HepG2 (cell line): ENCODE data around the gene IRF1. TPM values are rescaled to one million over a fixed set of nuclear protein-coding genes. Genes with fewer than 3 reads are reported as not detected.

ENCODE experiments used
- ATAC-seq: fragments of 200-7000 bp; cut with Tn5 transposase; 3 replicates; pipeline ENCODE4 v1.9.1; 2020; ENCODE audit warnings: mild to moderate bottlenecking, moderate library complexity
- BruUV-seq: library from RNA; stranded (reverse); fragments of 400-500 nt; replicated peaks from 2 replicates; lab custom pipeline; 2021; lab: Mats Ljungman, UMichigan
- CTCF ChIA-PET: fragments of 300-600 bp; formaldehyde crosslinking; extraction: SDS; loops from one replicate; lab custom pipeline; 2021; ENCODE audit warnings: low total read pairs, inconsistent platforms, low intra/inter-chr PET ratio; lab: Yijun Ruan, JAX
- POLR2A ChIA-PET: fragments of 350-600 bp; sonication (Branson Sonifier 250); formaldehyde crosslinking; loops from one replicate; lab custom pipeline; 2020; ENCODE audit warnings: antibody characterized with exemption, inconsistent platforms; lab: Yijun Ruan, JAX
- DNase-seq: peaks from one replicate; pipeline ENCODE4 v3.0.0-alpha.2; 2015; ENCODE audit warnings: low spot score
- FAIRE-seq: peaks from 3 replicates; lab custom pipeline; 2011; peaks lifted over from hg19 to GRCh38; lab: Jason Lieb, UNC
- H2AFZ ChIP-seq: one replicate; pipeline ENCODE4 v1.6.1; 2011; ENCODE audit warnings: low read length, inconsistent platforms
- H3K27ac ChIP-seq: fragments of 300-600 bp; 3 replicates; pipeline ENCODE4 v1.8.0; 2011; ENCODE audit warnings: mixed run types, mild to moderate bottlenecking, mixed read lengths, low read length, inconsistent platforms; ENCODE audit not compliant: insufficient read depth; ENCODE audit errors: extremely low read length
- H3K27me3 ChIP-seq, 2 experiments: fragments of 200-600 bp in 1 of 2; 2 replicates in 1 of 2; 3 replicates in 1 of 2; pipeline versions ENCODE4 v1.6.0 to v1.8.0; 2011; ENCODE audit warnings: low read length in 2 of 2, mild to moderate bottlenecking in 2 of 2, moderate library complexity in 2 of 2, inconsistent platforms in 1 of 2; ENCODE audit not compliant: insufficient read depth in 2 of 2, control insufficient read depth in 1 of 2
- H3K36me3 ChIP-seq, 2 experiments: fragments of 200-600 bp in 1 of 2; replicated peaks in 1 of 2; 2 replicates in 1 of 2; 3 replicates in 1 of 2; pipeline versions ENCODE4 v1.5.1 to v1.8.0; 2011; ENCODE audit warnings: low read length in 2 of 2, inconsistent platforms in 1 of 2; ENCODE audit not compliant: insufficient read depth in 2 of 2, control insufficient read depth in 1 of 2
- H3K4me1 ChIP-seq: 2 replicates; pipeline ENCODE4 v1.5.1; 2012; ENCODE audit warnings: low read length, inconsistent platforms; ENCODE audit not compliant: insufficient read depth
- H3K4me2 ChIP-seq: 2 replicates; pipeline ENCODE4 v1.6.0; 2011; ENCODE audit warnings: low read depth, low read length, inconsistent platforms
- H3K4me3 ChIP-seq, 3 experiments: fragments of 200-600 bp in 1 of 3; sonication (generic), shearing (Covaris generic) in 1 of 3; replicated peaks in 1 of 3; 2 replicates each; pipeline ENCODE4 v1.5.1; 2011 to 2016; ENCODE audit warnings: low read length in 3 of 3, inconsistent platforms in 2 of 3, low read depth in 2 of 3, mild to moderate bottlenecking in 2 of 3, control low read depth in 1 of 3, mixed read lengths in 1 of 3; ENCODE audit not compliant: insufficient read depth in 1 of 3
- H3K79me2 ChIP-seq: one replicate; pipeline ENCODE4 v1.6.1; 2011; ENCODE audit warnings: low read length, inconsistent platforms; ENCODE audit not compliant: insufficient read depth
- H3K9ac ChIP-seq: 2 replicates; pipeline ENCODE4 v1.6.0; 2011; ENCODE audit warnings: mild to moderate bottlenecking, low read depth, low read length, inconsistent platforms; ENCODE audit not compliant: insufficient read depth
- H3K9me3 ChIP-seq: 2 replicates; pipeline ENCODE4 v1.5.1; 2012; ENCODE audit warnings: mild to moderate bottlenecking, low read length
- H4K20me1 ChIP-seq: 2 replicates; pipeline ENCODE4 v1.6.0; 2011; ENCODE audit warnings: inconsistent platforms, mild to moderate bottlenecking, low read length, moderate library complexity; ENCODE audit not compliant: insufficient read depth
- ATF1 ChIP-seq: IDR thresholded peaks from 2 replicates; pipeline ENCODE4 v1.6.1; 2016; ENCODE audit warnings: mild to moderate bottlenecking, control low read depth
- BRD4 ChIP-seq: sonication (generic); formaldehyde crosslinking; IDR thresholded peaks from 2 replicates; pipeline ENCODE4 v1.4.0; 2020; ENCODE audit warnings: missing genetic modification reagents
- CSRNP2 ChIP-seq: sonication (generic); formaldehyde crosslinking; conservative IDR thresholded peaks from 2 replicates; pipeline ENCODE4 v1.8.0; 2022; ENCODE audit warnings: low read depth, missing genetic modification reagents
- FOXJ3 ChIP-seq: sonication (generic); formaldehyde crosslinking; IDR thresholded peaks from 2 replicates; pipeline ENCODE4 v1.4.0; 2020; ENCODE audit warnings: missing genetic modification reagents, mild to moderate bottlenecking, borderline replicate concordance
- GATAD2A ChIP-seq: IDR thresholded peaks from 2 replicates; pipeline ENCODE4 v1.6.1; 2016
- GLMP ChIP-seq: sonication (generic); formaldehyde crosslinking; IDR thresholded peaks from 2 replicates; pipeline ENCODE4 v1.9.0; 2021; ENCODE audit warnings: missing genetic modification reagents, mild to moderate bottlenecking, borderline replicate concordance
- MTA3 ChIP-seq: sonication (generic); formaldehyde crosslinking; IDR thresholded peaks from 2 replicates; pipeline ENCODE4 v1.4.0; 2020; ENCODE audit warnings: missing genetic modification reagents
- NFIB ChIP-seq: sonication (generic); formaldehyde crosslinking; IDR thresholded peaks from 2 replicates; pipeline ENCODE4 v1.9.0; 2021; ENCODE audit warnings: missing genetic modification reagents, mild to moderate bottlenecking, borderline replicate concordance
- POGK ChIP-seq: sonication (generic); formaldehyde crosslinking; conservative IDR thresholded peaks from 2 replicates; pipeline ENCODE4 v1.8.0; 2022; ENCODE audit warnings: mild to moderate bottlenecking, moderate library complexity, missing genetic modification reagents
- SNAI1 ChIP-seq: sonication (generic); formaldehyde crosslinking; IDR thresholded peaks from 2 replicates; pipeline ENCODE4 v1.5.0; 2020; ENCODE audit warnings: mild to moderate bottlenecking, missing genetic modification reagents, borderline replicate concordance
- ZFP41 ChIP-seq: sonication (generic); formaldehyde crosslinking; IDR thresholded peaks from 2 replicates; pipeline ENCODE4 v1.4.0; 2020; ENCODE audit warnings: mild to moderate bottlenecking, missing genetic modification reagents, borderline replicate concordance
- WGBS: methylation state at CpG from one replicate; pipeline ENCODE4 v1.1.6; 2017; ENCODE audit warnings: low lambda C conversion rate; 5-methylcytosine and 5-hydroxymethylcytosine counted together
- in situ Hi-C: cut with HindIII; loops from 2 replicates; pipeline ENCODE4 v1.10.0; 2017; ENCODE audit warnings: low pct_unique_long_range_greater_than_20kb; ENCODE audit not compliant: extremely low pct_ligation_motif_present
- intact Hi-C: fragments of 100-400 bp; cut with micrococcal nuclease; formaldehyde crosslinking; loops from one replicate; pipeline ENCODE4 v1.10.0; 2022; ENCODE audit not compliant: unreplicated experiment
- polyA plus RNA-seq, 8 experiments: library from polyadenylated mRNA; depleted of rRNA in 3 of 8; stranded (reverse) in 7 of 8; unstranded in 1 of 8; fragments of >200 nt; fragmentation: Illumina TruSeq in 4 of 8; extraction: Trizol in 4 of 8; gene quantifications; 2 replicates each; pipeline versions ENCODE4 v1.2.1 to v1.2.3, GENCODE V29; 2011 to 2016; ENCODE audit warnings: low read depth in 4 of 8, missing spikeins in 1 of 8, mixed read lengths in 1 of 8; ENCODE audit not compliant: insufficient read depth in 1 of 8
- total RNA-seq, 5 experiments: library from RNA; depleted of rRNA; stranded (reverse); fragments of >200 nt; fragmentation: Illumina TruSeq; extraction: Trizol; gene quantifications; 2 replicates each; pipeline ENCODE4 v1.2.3, GENCODE V29; 2016; ENCODE audit warnings: low read depth in 1 of 5
- TF ChIP-seq, protein P1 (sequence below): sonication (generic); formaldehyde crosslinking; IDR thresholded peaks from 2 replicates; pipeline ENCODE4 v1.8.0; 2022; ENCODE audit warnings: missing genetic modification reagents, mild to moderate bottlenecking, borderline replicate concordance
- TF ChIP-seq, protein P2 (sequence below): IDR thresholded peaks from 2 replicates; pipeline ENCODE4 v1.6.1; 2012; ENCODE audit warnings: inconsistent platforms

IRF1 gene
- total and polyA plus RNA-seq, 2 of the 13 experiments (the other 11 are each of a cell fraction or from before 2014, with no cell fraction given): 4.1 to 8.8 TPM

DNA sequence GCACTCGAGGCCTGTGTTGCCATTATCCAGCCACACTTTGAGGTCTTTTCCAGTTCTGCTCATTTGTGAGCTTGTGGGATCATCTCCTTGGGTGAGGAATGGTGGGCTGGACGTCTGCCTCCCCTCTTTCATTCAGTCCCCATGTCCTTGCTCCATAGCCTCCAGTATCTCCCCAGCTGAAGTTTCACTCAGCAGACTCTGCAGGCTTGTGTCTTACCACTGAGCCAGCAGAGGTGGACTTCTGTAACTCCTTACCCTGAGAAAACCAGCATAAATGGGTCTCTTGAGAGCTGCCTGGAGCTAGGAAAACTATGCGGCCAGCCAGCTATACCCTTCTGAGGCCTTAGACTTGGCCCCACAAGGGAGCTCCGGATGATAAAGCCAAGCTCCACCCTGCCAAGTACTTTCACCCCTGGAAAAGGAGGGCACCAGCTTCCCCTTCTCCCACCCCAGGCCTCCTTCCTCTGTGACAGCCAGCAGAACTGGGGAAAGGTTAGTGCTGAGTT lies 12.2 kb downstream of the IRF1 start:
- Histone ChIP-seq H3K79me2 (no peaks in the 10 kb centered on the region), H3K36me3 (peaks cover 2 to 3% of the 10 kb centered on the region in 2 experiments; a peak in 3 of 5 replicates), H3K27me3 (no peaks in the 10 kb centered on the region), H4K20me1 (no peaks in the 10 kb centered on the region), H3K4me3 (no peak overlapping the region), H3K4me1 (peaks cover 61% of the 10 kb centered on the region), H3K4me2 (no peak overlapping the region), H2AFZ (no peak overlapping the region), H3K27ac (no peak overlapping the region), H3K9ac (no peak overlapping the region), H3K9me3 (no peaks in the 10 kb centered on the region)
- POLR2A ChIA-PET: interaction anchor here (1.3 to 7.9 kb wide), 4 partner anchors 8 to 23 kb away, joined by 5 to 99 read pairs (median 26); partner anchors contain the start of gene IRF1
- in situ Hi-C loops (no loop called here), intact Hi-C loops (no loop called here)
- BruUV-seq: no TSS peak
- CTCF ChIA-PET: no interaction called here
- 78% methylated on average over 4 of the region's 4 CpGs for WGBS
- no peak for ATAC-seq
- no peak for FAIRE-seq
- DNase-seq: no peak
- TF ChIP-seq BRD4 (CRISPR knock-in tag) (no peak), ZFP41 (CRISPR knock-in tag) (no peak), NFIB (CRISPR knock-in tag) (no peak), CSRNP2 (CRISPR knock-in tag) (no peak), GLMP (CRISPR knock-in tag) (no peak), GATAD2A (CRISPR knock-in tag) (no peak), MTA3 (no peak), FOXJ3 (CRISPR knock-in tag) (no peak), POGK (CRISPR knock-in tag) (no peak), ATF1 (CRISPR knock-in tag) (no peak), SNAI1 (CRISPR knock-in tag) (no peak)
- TF ChIP-seq, protein P1, sequence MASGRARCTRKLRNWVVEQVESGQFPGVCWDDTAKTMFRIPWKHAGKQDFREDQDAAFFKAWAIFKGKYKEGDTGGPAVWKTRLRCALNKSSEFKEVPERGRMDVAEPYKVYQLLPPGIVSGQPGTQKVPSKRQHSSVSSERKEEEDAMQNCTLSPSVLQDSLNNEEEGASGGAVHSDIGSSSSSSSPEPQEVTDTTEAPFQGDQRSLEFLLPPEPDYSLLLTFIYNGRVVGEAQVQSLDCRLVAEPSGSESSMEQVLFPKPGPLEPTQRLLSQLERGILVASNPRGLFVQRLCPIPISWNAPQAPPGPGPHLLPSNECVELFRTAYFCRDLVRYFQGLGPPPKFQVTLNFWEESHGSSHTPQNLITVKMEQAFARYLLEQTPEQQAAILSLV (CRISPR knock-in tag): no peak
- TF ChIP-seq, protein P2, sequence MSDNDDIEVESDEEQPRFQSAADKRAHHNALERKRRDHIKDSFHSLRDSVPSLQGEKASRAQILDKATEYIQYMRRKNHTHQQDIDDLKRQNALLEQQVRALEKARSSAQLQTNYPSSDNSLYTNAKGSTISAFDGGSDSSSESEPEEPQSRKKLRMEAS: no peak
